ENCODE data around the gene APP.

Gene APP

DNA sequence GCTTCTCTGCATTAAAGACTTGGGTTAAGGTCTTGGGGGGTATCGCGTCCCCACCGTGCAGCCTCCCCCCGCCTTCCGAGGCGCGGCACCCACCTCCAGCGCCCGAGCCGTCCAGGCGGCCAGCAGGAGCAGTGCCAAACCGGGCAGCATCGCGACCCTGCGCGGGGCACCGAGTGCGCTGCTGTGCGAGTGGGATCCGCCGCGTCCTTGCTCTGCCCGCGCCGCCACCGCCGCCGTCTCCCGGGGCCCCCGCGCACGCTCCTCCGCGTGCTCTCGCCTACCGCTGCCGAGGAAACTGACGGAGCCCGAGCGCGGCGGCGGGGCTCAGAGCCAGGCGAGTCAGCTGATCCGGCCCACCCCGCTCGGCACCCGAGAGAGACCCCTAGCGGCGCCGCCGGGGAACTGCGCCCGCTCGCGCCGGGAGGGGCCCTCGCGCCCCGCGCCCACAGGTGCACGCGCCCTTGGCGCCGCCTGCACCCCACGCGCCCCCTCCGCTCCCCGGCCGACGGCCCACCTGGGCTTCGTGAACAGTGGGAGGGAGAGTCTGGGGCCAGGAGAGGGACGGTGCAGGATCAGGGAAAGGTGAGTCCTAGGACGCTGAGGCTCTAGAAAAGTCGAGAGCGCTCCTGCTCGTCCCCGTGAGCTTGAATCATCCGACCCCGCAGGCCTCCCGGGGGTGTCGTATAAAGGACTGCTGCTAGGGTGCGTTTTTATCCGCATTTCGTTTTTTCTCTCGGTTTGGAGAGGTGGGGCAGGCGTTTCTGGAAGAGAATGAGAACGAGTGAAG is at the start of gene APP:
TSS of gene APP (minus strand) at position 300 of the 787 bp plus-strand sequence. CDS start at position 150, 150 bp downstream.
- DNase-seq: peak; percentile 83

DNA sequence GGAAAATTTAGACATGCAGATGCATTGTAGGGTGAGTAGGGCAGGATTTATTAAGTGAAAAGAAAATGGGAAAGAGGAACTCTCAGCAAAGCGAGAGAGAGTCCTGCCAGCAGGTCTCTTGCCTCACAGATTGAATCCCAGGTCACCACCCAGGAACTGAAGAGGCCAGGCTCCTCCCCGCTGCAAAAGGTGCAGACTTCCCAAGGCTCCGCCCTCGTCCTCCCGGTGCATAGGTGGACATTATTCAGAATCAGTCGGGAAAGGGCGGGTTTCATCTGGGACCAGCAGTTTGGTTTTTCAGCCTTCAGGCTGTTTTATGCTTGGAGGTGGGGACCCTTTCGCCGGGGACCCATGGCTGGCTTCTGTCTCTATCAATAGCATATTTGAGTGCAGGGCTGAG is 41.6 kb upstream of the APP start:
- no peak for DNase-seq

DNA sequence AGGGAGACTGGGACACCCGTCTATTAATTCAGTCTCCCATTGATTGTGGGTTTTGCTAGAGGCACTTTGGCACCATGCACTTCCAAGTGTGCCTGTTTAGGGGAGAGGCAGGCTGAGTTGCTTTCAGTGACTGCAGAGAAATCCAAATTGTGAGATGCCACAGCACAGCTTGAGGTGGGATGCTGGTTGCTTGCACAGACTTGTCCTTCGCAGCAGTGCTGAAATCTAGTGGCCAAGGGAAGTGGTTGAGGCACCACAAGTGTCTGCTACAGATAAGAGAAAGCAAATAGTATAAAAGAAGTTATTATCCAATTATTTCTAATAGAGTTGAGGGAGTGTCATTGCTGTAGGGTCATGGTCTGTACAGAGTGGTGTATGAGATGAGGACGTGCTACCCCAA is 40.0 kb upstream of the APP start:
- no peak for DNase-seq

DNA sequence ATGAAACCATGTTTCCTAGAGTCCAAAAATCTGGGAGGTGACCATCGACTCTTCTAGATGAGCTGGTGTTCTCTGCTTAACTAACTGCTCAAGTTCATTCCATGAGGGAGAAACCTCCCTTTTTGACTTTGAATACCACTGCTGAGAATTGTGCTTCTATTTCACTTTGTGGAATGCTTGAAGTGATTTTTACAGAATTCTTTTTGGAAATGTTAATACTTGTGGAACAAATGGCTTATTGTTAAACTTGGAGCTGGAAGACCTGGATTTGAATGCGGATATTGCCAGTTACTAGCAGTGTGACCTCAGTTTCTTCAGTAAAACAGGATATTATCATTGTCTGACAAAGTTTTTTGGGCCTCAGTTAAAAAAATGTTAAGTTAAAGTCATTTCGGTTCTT is 36.5 kb upstream of the APP start:
- no peak for DNase-seq

DNA sequence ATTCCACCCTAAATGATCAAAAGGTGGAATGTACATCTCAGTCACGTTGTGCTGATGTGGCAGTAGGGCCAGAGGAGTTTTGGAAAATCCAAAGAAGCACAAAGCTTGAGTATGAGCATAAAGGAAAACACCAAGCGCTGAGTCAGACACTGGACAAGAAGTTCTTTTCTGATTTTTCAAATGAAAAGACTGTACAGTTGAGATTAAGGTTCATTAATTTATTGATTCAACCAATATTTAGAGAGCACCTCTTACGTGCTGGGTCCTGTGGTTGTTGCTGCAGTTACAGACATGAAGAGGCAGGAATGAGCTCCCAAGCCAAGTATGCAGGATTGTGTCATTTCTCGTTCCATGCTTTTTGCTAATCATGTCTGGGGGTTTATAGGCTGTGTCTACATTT is 28.9 kb upstream of the APP start:
- DNase-seq: no peak

DNA sequence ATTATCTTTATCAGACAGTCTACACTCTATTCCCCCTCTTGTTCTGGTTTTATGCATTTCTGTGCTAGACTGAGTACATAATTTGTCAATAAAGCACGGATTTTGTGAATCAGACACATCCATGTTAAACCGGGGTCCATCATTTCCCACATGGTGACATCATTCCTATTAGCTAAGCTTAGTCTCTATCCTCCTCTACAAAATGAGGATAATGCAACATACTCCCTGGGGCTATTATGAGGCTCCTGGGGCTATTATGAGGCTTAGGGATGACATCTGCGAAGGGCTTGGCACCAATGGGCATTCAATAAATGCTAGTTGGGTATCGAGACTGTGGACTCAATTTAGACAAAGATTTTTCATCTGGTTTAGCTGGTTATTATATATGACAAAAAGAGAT is 25.1 kb upstream of the APP start:
- DNase-seq: no peak

DNA sequence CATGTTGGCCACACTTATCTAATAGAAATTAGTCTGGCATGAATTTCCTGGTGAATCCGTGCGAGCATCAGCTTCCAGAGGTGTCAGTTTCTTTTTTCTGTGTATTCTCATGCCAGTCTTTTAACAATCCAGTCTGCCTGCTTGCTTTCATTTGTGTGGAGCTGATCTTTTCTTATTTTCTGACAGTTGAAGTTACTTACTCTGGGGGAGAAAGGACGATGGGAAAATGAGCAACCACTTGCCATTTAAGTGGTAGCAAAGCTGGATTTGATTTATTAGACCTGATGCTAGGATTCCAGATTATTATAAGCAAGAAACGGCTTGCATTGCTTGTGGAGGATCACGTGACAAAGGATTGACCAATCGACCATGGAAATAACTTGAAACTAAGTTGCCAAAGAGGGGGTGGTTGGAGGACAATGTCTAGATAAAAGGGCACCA is 24.3 kb upstream of the APP start:
- DNase-seq: no peak

DNA sequence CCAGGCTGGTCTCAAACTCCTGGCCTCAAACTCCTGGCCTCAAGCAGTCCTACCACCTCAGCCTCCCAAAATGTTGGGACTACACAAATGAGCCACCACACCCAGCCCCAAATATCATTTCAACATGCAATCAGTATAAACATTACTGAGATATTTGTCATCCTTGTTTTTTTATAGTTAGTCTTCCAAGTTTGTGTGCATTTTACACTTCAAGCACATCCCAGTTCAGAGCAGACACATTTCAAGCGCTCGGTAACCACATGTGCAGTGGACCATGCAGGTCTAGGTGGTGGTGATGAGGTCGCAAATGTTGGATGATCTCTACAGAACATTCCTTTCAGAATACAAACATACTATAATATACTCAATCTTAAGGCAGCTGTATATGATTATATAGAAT is 23.8 kb upstream of the APP start:
- DNase-seq: no peak

DNA sequence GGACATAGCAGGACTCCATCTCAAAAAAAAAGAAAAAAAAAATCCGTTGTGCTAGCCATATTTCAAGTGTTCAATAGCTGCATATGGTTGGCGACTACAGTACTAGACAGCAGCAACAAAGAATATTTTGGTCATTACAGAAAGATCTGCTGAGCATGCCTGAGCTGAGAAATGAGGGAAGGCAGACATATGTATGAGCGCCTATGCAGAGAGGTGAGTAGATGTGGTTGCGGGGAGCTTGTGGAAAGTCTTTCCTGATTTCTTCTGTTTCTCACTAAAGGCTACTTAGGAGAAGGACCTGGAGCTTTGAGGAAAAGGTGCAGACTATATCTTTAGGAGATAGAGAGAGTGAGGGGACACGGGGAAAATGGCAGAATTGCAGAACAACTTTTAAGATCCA is 21.0 kb upstream of the APP start:
- DNase-seq: no peak

DNA sequence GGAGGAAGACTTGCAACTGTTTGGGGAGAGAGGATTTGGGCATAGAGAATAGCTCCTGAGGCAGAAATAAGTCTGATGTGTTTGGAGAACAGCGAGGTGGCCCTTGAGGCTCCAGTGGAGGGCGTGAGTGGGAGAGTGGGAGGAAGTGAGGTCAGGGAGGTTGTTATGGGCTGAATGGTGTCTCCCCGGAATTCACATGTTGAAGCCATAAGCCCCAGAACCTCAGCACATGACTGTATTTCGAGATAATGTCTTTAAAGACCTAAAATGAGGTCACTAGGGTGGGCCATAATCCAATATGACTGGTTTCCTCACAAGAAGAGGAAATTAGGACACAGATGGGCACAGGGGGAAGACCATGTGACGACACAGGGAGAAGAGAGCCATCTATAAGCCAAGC is 17.9 kb upstream of the APP start:
- DNase-seq: no peak

DNA sequence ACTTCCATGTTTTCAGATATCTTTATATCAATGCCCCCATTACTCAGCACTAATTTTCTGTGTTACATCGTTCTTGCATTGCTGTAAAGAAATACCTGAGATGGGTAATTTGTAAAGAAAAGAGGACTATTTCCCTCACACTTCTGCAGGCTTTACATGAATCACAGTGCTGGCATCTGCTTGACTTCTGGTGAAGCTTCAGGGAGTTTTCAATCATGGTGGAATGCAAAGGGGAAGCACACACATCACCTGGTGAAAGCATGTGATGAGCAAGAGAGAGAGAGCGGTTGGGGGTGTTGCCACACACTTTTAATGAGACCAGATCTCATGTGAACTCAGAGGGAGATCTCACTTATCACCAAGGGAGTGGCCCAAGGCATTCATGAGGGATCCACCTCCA is 14.9 kb upstream of the APP start:
- DNase-seq: no peak

DNA sequence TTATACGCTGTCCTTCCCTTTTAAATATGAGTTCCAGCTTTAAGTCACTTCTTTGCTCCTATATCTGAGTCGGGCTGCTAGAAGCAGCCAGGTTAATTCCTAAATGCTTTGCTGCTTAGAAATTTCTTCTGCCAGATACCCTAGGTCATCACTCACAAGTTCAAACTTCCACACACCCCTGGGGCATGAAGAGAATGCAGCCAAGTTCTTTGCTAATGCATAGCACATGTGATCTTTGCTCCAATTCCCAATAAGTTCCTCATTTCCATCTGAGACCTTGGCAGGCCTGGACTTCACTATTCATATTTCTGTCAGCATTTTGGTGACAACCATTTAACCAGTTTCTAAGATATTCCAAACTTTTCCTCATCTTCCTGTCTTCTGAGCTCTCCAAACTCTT is 14.5 kb upstream of the APP start:
- DNase-seq: no peak

DNA sequence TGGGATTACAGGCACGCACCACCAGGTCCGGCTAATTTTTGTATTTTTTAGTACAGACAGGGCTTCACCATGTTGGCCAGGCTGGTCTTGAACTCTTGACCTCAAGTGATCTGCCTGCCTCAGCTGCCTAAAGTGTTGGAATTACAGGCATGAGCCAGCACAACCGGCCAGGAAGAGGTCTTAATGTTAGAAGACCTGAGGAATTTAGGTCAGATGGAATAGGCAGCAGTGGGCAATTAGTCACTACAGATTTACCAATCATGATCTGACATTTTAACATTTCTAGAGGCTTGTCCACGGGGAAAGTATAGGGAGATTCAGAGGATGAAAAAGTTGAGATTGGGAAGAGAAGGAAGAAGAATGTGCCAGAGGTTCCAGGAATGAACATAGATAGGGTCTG is 8.9 kb upstream of the APP start:
- no peak for DNase-seq

DNA sequence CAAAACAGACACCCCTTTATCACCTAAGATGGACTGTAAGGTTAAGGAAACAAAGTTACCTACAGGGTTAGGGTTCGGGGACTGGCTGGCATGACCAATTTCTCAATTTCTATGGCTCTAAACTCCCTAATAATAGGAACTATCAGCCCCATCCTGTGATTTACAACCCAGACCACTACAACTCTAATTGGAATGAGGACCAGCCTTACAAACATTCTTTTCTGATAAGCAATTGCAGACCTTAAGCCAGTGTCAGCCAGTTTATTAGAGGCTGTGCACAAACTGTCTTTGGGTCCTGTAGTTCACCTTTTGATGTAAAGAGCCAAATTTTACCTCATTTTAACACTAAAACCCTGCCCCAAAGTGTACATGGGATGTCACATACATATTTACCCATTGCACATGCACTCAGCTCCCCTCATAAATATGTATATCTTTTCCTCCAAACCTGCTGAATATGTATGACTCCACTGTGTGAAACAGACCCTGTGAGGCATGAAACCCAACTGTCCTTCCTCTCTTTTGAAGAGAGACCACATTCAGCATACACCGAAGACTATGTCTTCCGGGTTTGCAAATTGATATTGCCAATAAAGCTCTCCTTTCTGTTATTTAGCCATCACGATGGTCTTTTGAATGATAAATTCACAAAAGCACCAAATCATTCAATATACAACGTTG is 7.3 kb upstream of the APP start:
- no peak for DNase-seq

DNA sequence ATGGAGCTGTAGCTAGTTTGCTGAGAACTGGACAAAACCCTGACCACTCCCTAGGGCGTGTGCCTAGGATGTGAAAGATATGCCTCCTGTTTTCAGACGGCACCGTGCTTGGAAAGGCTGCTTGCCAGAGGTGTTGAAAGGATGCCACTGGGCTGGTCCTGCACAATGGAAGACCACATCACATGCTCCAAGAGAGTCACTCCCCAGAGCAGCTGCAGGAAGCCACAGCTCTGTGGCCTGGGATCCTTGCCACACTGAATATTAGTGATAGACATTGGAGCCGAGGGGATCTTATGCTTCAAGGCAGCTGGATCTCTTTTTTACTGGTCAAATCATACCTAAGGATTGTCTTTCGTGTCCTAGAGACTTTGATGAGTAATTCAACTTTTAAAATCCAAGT is 6.6 kb upstream of the APP start:
- no peak for DNase-seq

DNA sequence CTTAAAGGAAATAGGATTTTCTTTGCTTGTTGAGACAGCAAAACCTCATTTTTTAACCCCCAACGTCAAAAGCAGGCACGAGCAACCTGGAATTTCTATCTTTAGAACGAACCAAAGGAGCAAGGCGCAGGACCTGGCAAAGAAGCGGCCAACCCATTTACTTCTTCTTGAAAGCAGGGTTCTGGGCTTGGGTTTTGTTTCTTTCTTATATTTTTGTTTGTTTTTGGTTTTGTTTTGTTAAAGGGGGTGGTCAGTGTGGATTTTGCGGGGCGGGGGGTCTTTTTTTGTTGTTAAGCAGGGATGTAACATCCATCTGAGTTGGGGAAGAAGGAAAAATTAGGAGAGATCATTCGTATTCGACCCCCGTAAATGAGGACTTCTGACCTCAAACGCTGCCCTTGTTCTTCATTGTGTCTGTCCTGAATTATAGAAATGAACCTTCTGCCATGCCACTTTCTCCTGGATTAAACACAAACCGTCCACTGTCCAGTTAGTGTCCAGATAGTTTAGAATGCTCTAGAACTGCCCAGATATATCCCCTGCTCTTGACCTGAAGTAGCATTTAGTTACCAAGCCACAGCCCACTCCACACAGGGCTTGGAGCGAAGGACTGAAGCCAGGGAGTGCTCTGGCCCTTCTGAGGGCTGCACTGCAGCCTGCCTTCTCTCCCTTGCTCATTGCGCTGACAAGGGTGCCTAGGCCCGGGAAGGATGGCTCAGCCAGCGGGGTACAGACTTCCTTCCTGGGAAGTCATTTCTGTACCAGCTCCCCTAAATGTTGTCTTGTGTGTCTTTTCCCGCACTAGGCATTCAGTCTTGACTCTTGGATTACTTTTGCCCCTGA is 909 bp upstream of the APP start:
- no peak for DNase-seq

DNA sequence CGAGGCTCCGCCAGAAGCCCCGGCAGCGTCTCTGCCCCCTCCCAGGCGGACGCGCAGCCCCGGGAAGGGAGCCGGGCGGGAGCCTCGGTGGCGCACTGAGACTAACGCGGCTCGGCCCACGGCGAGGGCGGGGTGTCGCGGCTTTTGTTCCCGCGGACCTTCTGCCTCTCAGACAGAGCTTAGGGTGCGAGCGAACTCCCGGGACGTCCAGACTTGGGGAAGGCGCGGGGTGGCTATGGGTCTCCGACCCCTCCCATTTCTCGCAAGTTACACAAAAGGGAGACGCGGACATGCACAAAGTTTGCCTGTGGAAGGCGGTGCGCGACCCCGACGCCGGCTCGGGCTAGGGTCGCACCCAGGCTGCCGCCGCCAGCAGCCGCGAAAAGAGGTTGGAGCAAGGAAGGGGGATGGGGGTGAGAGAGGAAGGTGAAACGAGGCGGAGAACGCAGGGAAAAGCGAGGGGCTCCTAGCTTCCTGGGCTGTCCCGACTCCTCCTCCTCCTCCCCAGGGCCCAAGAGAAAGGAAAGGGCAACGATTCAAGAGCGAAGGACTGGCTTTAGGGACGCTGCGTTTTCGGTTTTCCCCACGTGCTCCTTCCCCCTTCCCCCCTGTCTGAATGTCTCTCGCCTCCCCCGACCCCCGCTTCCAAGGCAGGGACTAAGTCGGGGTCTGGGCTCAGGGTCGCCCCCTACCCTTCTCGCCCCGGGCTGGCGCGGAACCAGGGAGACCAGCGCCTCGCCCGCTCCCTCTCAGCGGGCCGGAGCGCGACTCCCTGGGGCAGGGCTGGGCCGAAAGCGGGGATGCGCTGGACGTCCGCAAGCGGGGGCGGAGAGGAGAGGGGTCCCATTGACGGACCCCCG is 729 bp downstream of the APP start:
- peak; percentile 23 for DNase-seq

DNA sequence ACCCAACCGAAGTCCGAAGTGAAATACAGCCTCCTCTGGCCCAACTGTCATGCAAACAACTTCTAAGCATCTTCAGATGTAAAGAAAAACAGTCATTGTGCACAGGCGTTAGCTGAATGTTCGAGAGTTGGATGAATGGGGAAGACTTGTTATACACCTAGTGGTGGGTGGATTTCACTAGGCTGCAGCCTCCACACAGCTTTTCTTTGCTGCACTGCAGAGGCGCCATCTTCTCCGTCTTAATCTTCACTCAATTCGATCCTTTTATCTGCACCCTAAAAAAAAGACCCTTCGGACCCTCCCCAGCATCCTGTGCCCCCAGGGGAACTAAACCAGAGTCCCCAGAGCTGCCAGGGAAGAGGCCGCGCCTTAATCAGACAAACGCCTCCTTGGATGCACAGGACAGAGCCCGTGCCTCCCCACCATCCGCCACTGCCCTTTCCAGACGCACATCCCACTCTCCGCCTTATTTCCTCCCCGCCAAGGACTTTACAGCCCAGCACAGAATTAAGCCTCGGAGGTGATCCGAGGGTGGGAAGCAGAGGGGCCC is 1.4 kb downstream of the APP start:
- peak; percentile 32 for DNase-seq

DNA sequence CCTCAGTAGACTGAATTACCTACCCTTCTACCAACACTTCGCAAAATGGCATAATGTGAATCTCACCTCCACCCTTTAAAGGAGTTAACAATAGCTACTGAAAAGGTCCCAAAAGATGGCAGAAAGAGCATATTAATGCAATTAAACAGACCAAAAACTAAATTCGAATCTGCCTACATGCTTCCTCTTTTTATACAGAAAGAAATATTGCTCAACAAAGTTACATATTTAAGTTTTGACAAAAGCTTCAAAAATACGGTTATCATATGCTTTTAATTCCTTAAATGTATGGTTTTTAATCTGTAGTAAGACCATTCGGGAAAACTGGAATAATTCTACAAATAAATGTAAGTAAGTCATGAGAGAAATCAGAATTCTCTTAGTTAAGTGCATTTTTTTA is 2.2 kb downstream of the APP start:
- DNase-seq: no peak

DNA sequence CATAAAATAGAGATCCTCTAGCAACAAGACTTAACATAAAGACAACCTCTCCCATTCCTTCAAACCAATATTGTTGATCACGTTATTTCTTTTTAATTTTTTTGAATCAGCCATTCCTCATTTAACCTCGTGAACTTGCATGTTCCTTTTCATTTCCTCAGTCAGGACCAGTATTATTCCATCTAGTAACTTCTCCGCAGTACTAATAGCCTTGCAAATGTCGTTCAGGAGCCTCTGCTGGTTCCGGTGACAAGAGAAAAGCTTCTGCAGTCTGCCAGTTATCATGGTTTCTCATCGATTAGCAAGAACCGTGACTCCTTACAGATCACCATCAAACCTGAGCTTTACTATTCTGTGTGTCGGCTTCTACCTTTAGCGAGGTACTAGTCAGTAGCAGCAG is 3.0 kb downstream of the APP start:
- DNase-seq: no peak

DNA sequence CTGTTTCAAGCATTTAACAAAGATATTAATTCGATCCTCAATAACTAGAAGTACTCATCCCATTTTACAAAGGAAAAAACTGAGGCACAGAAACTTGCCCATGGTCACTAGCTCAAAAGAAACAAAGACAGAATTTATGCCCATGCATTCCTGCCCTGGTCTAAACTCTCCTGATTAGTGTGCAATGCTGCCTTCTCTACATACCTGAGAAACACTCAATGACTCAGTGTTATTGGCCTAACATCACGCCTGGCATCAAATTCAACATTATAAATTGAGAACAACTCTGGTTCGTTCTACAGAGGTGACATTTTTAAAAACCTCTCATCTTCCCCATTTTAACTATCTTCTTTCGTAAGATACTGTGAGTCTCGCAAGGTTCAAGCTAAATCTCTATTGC is 5.2 kb downstream of the APP start:
- no peak for DNase-seq

DNA sequence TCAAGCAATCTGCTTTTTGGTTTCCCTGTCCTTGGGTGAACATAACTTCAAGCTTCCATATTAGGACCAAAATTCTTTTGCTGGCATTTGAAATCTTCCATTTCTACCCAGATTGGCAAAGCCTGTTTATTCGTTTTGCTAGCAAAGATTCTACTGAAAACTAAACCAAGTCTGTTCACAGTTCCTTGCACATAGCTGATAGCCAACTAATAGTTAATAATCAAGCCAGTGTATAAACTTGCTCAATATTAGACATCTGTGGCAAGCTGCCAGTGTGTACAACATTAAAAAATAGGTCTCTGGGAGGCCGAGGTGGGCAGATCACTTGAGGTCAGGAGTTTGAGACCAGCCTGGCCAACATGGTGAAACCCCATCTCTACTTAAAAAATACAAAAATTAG is 6.3 kb downstream of the APP start:
- DNase-seq: no peak

DNA sequence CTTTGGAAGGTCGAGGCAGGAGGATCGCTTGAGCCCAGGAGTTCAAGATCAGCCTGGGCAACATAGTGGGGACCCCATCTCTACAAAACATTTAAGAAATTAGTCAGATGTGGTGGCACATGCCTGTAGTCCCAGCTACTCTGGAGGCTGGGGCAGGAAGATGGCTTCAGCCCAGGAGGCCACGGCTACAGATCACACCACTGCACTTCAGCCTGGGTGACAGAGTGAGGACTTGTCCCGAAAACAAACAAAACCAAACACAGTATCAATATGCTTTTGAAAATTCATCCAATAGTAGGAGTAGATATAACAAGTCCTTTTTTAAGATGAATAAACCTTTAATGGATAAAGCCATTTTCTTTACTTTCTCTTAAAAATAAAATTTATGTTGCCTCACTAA is 8.5 kb downstream of the APP start:
- no peak for DNase-seq

Measured in activated CD4-positive, alpha-beta T cell treated with anti-CD3 and anti-CD28 coated beads for 1 hour (primary cell).